Neuronal stem cell (in vitro differentiated cells): Measurements from ENCODE around the gene CPEB1.
A peak's percentile ranks its signal among the peaks of the same experiment; 100 is the strongest.

ENCODE experiments used
- DNase-seq: peaks from one replicate; pipeline ENCODE4 v3.0.0-alpha.2; 2013; ENCODE audit warnings: low spot score
- H2AFZ ChIP-seq: one replicate; pipeline ENCODE4 v1.6.1; 2013; ENCODE audit warnings: mild to moderate bottlenecking, low read length, inconsistent platforms
- H2AK5ac ChIP-seq: 2 replicates; pipeline ENCODE4 v1.6.1; 2013; ENCODE audit warnings: low read depth, mild to moderate bottlenecking, inconsistent platforms, low read length, moderate library complexity, mixed read lengths
- H2BK120ac ChIP-seq: 2 replicates; pipeline ENCODE4 v1.6.1; 2013; ENCODE audit warnings: low read depth, mild to moderate bottlenecking, inconsistent platforms, low read length, moderate library complexity, mixed read lengths
- H2BK12ac ChIP-seq: one replicate; pipeline ENCODE4 v1.6.1; 2013; ENCODE audit warnings: low read length, inconsistent platforms
- H2BK15ac ChIP-seq: 2 replicates; pipeline ENCODE4 v1.6.1; 2013; ENCODE audit warnings: mild to moderate bottlenecking, low read length, inconsistent platforms, mixed read lengths
- H2BK5ac ChIP-seq: one replicate; pipeline ENCODE4 v1.6.1; 2013; ENCODE audit warnings: inconsistent platforms, mild to moderate bottlenecking, low read length, moderate library complexity
- H3K14ac ChIP-seq: one replicate; pipeline ENCODE4 v1.6.1; 2013; ENCODE audit warnings: low read length, inconsistent platforms
- H3K18ac ChIP-seq: 2 replicates; pipeline ENCODE4 v1.6.1; 2013; ENCODE audit warnings: low read length, inconsistent platforms
- H3K23ac ChIP-seq: 2 replicates; pipeline ENCODE4 v1.6.1; 2013; ENCODE audit warnings: low read depth, mild to moderate bottlenecking, mixed read lengths, low read length, inconsistent platforms; ENCODE audit not compliant: poor library complexity
- H3K27ac ChIP-seq: replicated peaks from 3 replicates; pipeline ENCODE4 v1.5.1; 2013; ENCODE audit warnings: low read length, inconsistent platforms
- H3K27me3 ChIP-seq, 3 experiments: 2 replicates each; pipeline ENCODE4 v1.6.1; 2013; ENCODE audit warnings: low read length in 3 of 3, mild to moderate bottlenecking in 2 of 3, inconsistent platforms in 1 of 3, low read depth in 1 of 3, mixed read lengths in 1 of 3, moderate library complexity in 1 of 3; ENCODE audit not compliant: control insufficient read depth in 3 of 3, insufficient read depth in 3 of 3
- H3K36me3 ChIP-seq, 2 donors: replicated peaks in 1 of 2; 2 replicates each; pipeline ENCODE4 v1.6.1; 2013; ENCODE audit warnings: low read length in 2 of 2; ENCODE audit not compliant: control insufficient read depth in 2 of 2, insufficient read depth in 2 of 2
- H3K4ac ChIP-seq: 2 replicates; pipeline ENCODE4 v1.6.1; 2013; ENCODE audit warnings: inconsistent platforms, mild to moderate bottlenecking, low read length, moderate library complexity
- H3K4me1 ChIP-seq, 2 donors: 1 replicate in 1 of 2; 2 replicates in 1 of 2; pipeline ENCODE4 v1.6.1; 2013; ENCODE audit warnings: low read length in 2 of 2, low read depth in 1 of 2; ENCODE audit not compliant: control insufficient read depth in 2 of 2, insufficient read depth in 1 of 2
- H3K4me2 ChIP-seq: one replicate; pipeline ENCODE4 v1.6.1; 2013; ENCODE audit warnings: mild to moderate bottlenecking, low read length, inconsistent platforms; ENCODE audit not compliant: insufficient read depth, poor library complexity, severe bottlenecking
- H3K4me3 ChIP-seq, 2 donors: 2 replicates each; pipeline ENCODE4 v1.5.1; 2013; ENCODE audit warnings: low read length in 2 of 2, mild to moderate bottlenecking in 2 of 2, inconsistent platforms in 1 of 2, moderate library complexity in 1 of 2
- H3K79me1 ChIP-seq: one replicate; pipeline ENCODE4 v1.6.1; 2013; ENCODE audit warnings: low read depth, mild to moderate bottlenecking, inconsistent platforms, low read length, moderate library complexity
- H3K9ac ChIP-seq: one replicate; pipeline ENCODE4 v1.6.1; 2013; ENCODE audit warnings: mild to moderate bottlenecking, low read depth, low read length, inconsistent platforms; ENCODE audit not compliant: poor library complexity
- H3K9me3 ChIP-seq, 2 donors: replicated peaks in 1 of 2; 2 replicates each; pipeline versions ENCODE3 to v1.6.1; 2013; ENCODE audit warnings: low read length in 2 of 2, mild to moderate bottlenecking in 2 of 2, inconsistent platforms in 1 of 2, low read depth in 1 of 2, mixed read lengths in 1 of 2, moderate library complexity in 1 of 2; ENCODE audit not compliant: control insufficient read depth in 2 of 2, insufficient read depth in 1 of 2
- H4K8ac ChIP-seq: one replicate; pipeline ENCODE4 v1.6.1; 2013; ENCODE audit warnings: low read depth, mild to moderate bottlenecking, inconsistent platforms, low read length, moderate library complexity
- H4K91ac ChIP-seq: one replicate; pipeline ENCODE4 v1.6.1; 2013; ENCODE audit warnings: low read length, low read depth, mild to moderate bottlenecking, inconsistent platforms; ENCODE audit not compliant: poor library complexity
- WGBS, 2 donors: extraction: QIAGEN DNeasy Blood & Tissue Kit; methylation state at CpG; one replicate each; pipeline ENCODE4 v1.1.7; 2013; ENCODE audit warnings: missing lambda C conversion rate in 2 of 2, mixed read lengths in 1 of 2; ENCODE audit not compliant: insufficient read length in 2 of 2, insufficient replicate concordance in 1 of 2; ENCODE audit errors: extremely low coverage in 2 of 2; 5-methylcytosine and 5-hydroxymethylcytosine counted together

The CPEB1 gene

GRCh38 chr15:82677720-82678323, 30.7 kb upstream of the CPEB1 start:
- no peak for DNase-seq
- Histone ChIP-seq H3K27me3 (peaks cover 0 to 28% (median 3%) of the 10 kb centered on the region in 3 experiments), H3K18ac (no peak overlapping the region)

GRCh38 chr15:82674873-82675272, 27.7 kb upstream of the CPEB1 start:
- WGBS, 2 donors = no CpG with 5 or more reads among the region's 2 CpGs

More at GRCh38 chr15:82677720-82678323, 30.7 kb upstream of the CPEB1 start:
- no peak overlapping the region for H2AK5ac ChIP-seq
- no peak overlapping the region for H3K27ac ChIP-seq
- H2AFZ ChIP-seq = no peak overlapping the region
- H3K4me1 ChIP-seq = peaks cover 0 to 6% of the 10 kb centered on the region in 2 donors
- no peak overlapping the region for H3K4ac ChIP-seq
- no peak overlapping the region for H2BK5ac ChIP-seq
- no peak overlapping the region for H3K4me3 ChIP-seq
- peak overlapping the region; percentile 14 for H2BK12ac ChIP-seq
- peaks cover 0 to 2% of the 10 kb centered on the region in 2 donors for H3K9me3 ChIP-seq
- no peak overlapping the region for H4K91ac ChIP-seq
- H2BK15ac ChIP-seq = no peak overlapping the region
- H3K9ac ChIP-seq = peak overlapping the region; percentile 64
- H3K79me1 ChIP-seq = no peaks in the 10 kb centered on the region
- H2BK120ac ChIP-seq = no peak overlapping the region
- WGBS, 2 donors = no CpG with 5 or more reads among the region's 7 CpGs
- H3K14ac ChIP-seq = no peak overlapping the region
- H3K4me2 ChIP-seq = no peak overlapping the region
- no peak overlapping the region for H4K8ac ChIP-seq
- H3K36me3 ChIP-seq = peaks cover 0 to 5% of the 10 kb centered on the region in 2 donors
- H3K23ac ChIP-seq = no peak overlapping the region

GRCh38 chr15:82670699-82671098, 23.5 kb upstream of the CPEB1 start:
- Histone ChIP-seq H3K4me1 (no peaks in the 10 kb centered on the region), H2BK120ac (no peak overlapping the region), H3K4me2 (no peak overlapping the region), H2BK5ac (no peak overlapping the region), H3K4me3 (no peak overlapping the region), H2AFZ (no peak overlapping the region), H4K8ac (no peak overlapping the region), H3K36me3 (no peaks in the 10 kb centered on the region), H3K23ac (no peak overlapping the region), H3K18ac (no peak overlapping the region), H3K9me3 (no peaks in the 10 kb centered on the region), H2BK12ac (no peak overlapping the region), H3K9ac (no peak overlapping the region), H3K27me3 (no peaks in the 10 kb centered on the region), H2AK5ac (no peak overlapping the region), H3K27ac (no peak overlapping the region), H3K14ac (no peak overlapping the region), H3K4ac (no peak overlapping the region), H4K91ac (no peak overlapping the region), H2BK15ac (no peak overlapping the region), H3K79me1 (no peaks in the 10 kb centered on the region)
- no CpG with 5 or more reads among the region's 4 CpGs for WGBS, 2 donors
- no peak for DNase-seq

More at GRCh38 chr15:82674873-82675272, 27.7 kb upstream of the CPEB1 start:
- no peak for DNase-seq
- H3K18ac ChIP-seq = no peak overlapping the region
- no peak overlapping the region for H3K14ac ChIP-seq
- H3K4ac ChIP-seq = no peak overlapping the region
- no peak overlapping the region for H2AFZ ChIP-seq
- peaks cover 0 to 1% of the 10 kb centered on the region in 2 donors for H3K4me1 ChIP-seq
- no peak overlapping the region for H2BK15ac ChIP-seq
- H3K36me3 ChIP-seq = peaks cover 0 to 5% of the 10 kb centered on the region in 2 donors
- H3K27me3 ChIP-seq = peaks cover 0 to 13% (median 1%) of the 10 kb centered on the region in 3 experiments
- H3K27ac ChIP-seq = no peak overlapping the region
- no peak overlapping the region for H2BK12ac ChIP-seq
- H3K4me3 ChIP-seq = no peak overlapping the region
- H3K4me2 ChIP-seq = no peak overlapping the region
- no peak overlapping the region for H2BK120ac ChIP-seq
- no peak overlapping the region for H3K23ac ChIP-seq
- H3K9ac ChIP-seq = no peak overlapping the region
- no peaks in the 10 kb centered on the region for H3K79me1 ChIP-seq
- no peak overlapping the region for H4K91ac ChIP-seq
- no peak overlapping the region for H2AK5ac ChIP-seq
- no peak overlapping the region for H2BK5ac ChIP-seq
- H4K8ac ChIP-seq = no peak overlapping the region
- no peaks in the 10 kb centered on the region for H3K9me3 ChIP-seq

- Histone ChIP-seq H4K91ac (no peak overlapping the region), H2AFZ (no peak overlapping the region), H3K9me3 (no peaks in the 10 kb centered on the region), H3K27me3 (no peaks in the 10 kb centered on the region), H2BK12ac (no peak overlapping the region), H2BK120ac (no peak overlapping the region), H3K27ac (no peak overlapping the region), H3K4ac (no peak overlapping the region), H3K9ac (peak overlapping the region; percentile 31), H3K4me1 (no peaks in the 10 kb centered on the region), H3K14ac (no peak overlapping the region), H3K18ac (no peak overlapping the region), H4K8ac (no peak overlapping the region), H3K23ac (peak overlapping the region; percentile 34), H3K36me3 (no peaks in the 10 kb centered on the region), H2BK5ac (peak overlapping the region; percentile 42), H3K79me1 (no peaks in the 10 kb centered on the region), H3K4me3 (no peak overlapping the region), H2AK5ac (no peak overlapping the region), H3K4me2 (no peak overlapping the region), H2BK15ac (no peak overlapping the region)
- whole genome bisulfite sequencing, 2 donors = no CpG with 5 or more reads among the region's 10 CpGs
- no peak for DNase-seq
These were observed 19.4 kb upstream of the CPEB1 start for GRCh38 chr15:82666606-82667005.
